HG03066 (cell line): ENCODE measurements around the gene ADAT3.

Experiments
- ATAC-seq: cut with Tn5 transposase; IDR thresholded peaks from one replicate; pipeline ENCODE4 v1.9.1; 2021; ENCODE audit warnings: low read depth; ENCODE audit not compliant: unreplicated experiment

The ADAT3 gene

GRCh38 chr19:1911995-1912394 lies 6.8 kb downstream of the ADAT3 start:
- ATAC-seq, result no peak

- no peak for ATAC-seq
Observed at GRCh38 chr19:1912760-1913505, 7.7 kb downstream of the ADAT3 start.

GRCh38 chr19:1913781-1914577 lies 8.8 kb downstream of the ADAT3 start:
- no peak for ATAC-seq

GRCh38 chr19:1914826-1915341 lies 9.7 kb downstream of the ADAT3 start:
- ATAC-seq, result no peak

GRCh38 chr19:1917146-1917545 lies 11.9 kb downstream of the ADAT3 start:
- ATAC-seq, result no peak

- ATAC-seq, result no peak
Observed at GRCh38 chr19:1917926-1918325, 12.7 kb downstream of the ADAT3 start.

- ATAC-seq, result no peak
Observed at GRCh38 chr19:1918975-1919374, 13.8 kb downstream of the ADAT3 start.

- no peak for ATAC-seq
Observed at GRCh38 chr19:1920644-1921043, 15.4 kb downstream of the ADAT3 start.

GRCh38 chr19:1921326-1921725 lies 16.1 kb downstream of the ADAT3 start:
- no peak for ATAC-seq

- no peak for ATAC-seq
Observed at GRCh38 chr19:1921825-1922224, 16.6 kb downstream of the ADAT3 start.

GRCh38 chr19:1922803-1923202 lies 17.6 kb downstream of the ADAT3 start:
- ATAC-seq, result no peak

- ATAC-seq, result no peak
Observed at GRCh38 chr19:1923319-1923718, 18.1 kb downstream of the ADAT3 start.

- ATAC-seq, result no peak
Observed at GRCh38 chr19:1924320-1924961, 19.2 kb downstream of the ADAT3 start.

- ATAC-seq, result no peak
Observed at GRCh38 chr19:1925544-1925943, 20.3 kb downstream of the ADAT3 start.

- no peak for ATAC-seq
Observed at GRCh38 chr19:1929021-1929742, 24.0 kb downstream of the ADAT3 start.

GRCh38 chr19:1931445-1931844 lies 26.2 kb downstream of the ADAT3 start:
- ATAC-seq, result no peak

- no peak for ATAC-seq
Observed at GRCh38 chr19:1932395-1932794, 27.2 kb downstream of the ADAT3 start.

- no peak for ATAC-seq
Observed at GRCh38 chr19:1933244-1933643, 28.0 kb downstream of the ADAT3 start.

GRCh38 chr19:1933942-1934341 lies 28.7 kb downstream of the ADAT3 start:
- no peak for ATAC-seq

- ATAC-seq, result no peak
Observed at GRCh38 chr19:1935484-1936208, 30.4 kb downstream of the ADAT3 start.
